Fibroblast of skin of right biceps (primary cell): ENCODE measurements around the gene SLC16A2.
A peak's percentile ranks its signal among the peaks of the same experiment; 100 is the strongest.
"Not testable (repeated sequence)": the region's sequence is repeated elsewhere in the genome, so short reads cannot be mapped to it uniquely, and the experiment has no call there.

Source experiments
- DNase-seq: peaks from one replicate; pipeline ENCODE4 v3.0.0-alpha.2; 2013

Gene SLC16A2

DNA sequence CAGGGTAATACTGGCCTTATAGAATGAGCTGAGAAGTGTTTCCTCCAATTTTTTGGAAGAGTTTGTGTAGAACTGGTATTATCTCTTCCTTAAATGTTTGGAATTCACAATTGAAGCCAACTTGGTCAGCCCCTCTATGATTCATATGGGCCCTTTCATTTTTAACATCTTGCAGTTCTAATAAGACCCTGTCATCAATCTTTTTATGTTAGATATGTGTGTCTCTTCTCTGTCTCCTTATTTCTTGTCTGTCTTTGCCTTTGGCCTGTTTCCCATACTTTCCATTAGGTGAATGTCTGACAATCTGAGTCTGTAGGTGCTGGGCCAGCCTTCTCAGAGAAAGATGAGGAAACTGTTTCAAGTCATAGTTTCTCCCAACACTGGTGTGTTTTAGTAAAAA, 88.7 kb downstream of the SLC16A2 start:
- DNase-seq, result peak; percentile 53

DNA sequence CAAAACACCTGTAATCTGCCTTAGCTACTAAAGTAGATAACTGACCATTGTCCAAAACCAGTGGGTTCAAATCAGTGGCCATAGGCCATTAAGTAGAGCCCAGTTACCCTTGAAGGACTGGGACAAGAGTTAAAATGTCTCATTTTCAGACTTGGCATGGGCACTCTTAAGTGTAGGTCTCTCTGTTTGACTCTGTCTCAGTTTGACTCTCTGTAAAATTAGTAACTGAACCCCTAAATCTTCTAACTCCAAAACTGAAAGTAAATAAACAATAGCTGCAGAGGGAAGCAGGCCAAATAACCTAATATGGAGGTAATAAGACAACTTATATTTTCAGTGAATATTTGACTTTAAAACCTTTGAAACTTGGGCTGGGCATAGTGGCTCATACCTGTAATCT, 89.1 kb downstream of the SLC16A2 start:
- DNase-seq, result no peak

DNA sequence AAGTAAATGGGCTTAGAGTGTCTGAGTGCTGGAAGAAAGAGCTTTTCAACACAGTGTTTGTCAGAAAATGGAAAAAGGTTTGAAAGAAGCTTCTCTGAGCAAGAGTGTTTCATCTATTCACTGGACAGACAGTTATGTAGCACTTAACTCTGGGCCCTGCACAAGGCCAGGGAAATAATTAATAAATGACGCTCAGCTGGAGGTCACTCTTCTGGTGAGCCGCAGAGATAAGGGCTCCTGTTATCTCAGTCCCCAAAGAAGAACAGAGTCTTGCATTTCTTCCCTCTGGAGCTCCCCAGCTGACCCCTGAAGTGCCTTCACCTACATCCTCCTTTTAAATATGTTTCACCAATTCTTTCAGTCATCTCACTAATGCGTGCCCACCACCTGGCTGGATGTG, 90.4 kb downstream of the SLC16A2 start:
- DNase-seq, result no peak

DNA sequence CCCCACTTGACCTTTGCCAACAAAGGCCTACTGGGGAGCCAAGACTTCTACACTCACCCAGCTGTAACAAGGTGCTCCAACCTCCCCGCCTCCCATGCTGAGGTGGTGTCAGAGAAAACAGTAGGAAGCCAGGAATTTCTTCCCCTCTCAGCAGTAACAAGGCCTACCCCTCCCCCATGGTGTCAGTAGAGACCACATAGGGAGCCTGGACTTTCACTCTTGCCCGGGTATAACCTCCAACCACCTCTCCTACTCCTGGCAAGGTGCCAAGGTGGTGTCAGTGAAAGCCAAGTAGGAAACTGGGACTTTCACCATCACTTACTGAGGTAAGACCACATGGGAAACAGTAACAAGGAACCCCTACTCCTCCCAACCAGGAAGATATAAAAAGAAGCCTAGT, 93.1 kb downstream of the SLC16A2 start:
- DNase-seq, result peak; percentile 8

DNA sequence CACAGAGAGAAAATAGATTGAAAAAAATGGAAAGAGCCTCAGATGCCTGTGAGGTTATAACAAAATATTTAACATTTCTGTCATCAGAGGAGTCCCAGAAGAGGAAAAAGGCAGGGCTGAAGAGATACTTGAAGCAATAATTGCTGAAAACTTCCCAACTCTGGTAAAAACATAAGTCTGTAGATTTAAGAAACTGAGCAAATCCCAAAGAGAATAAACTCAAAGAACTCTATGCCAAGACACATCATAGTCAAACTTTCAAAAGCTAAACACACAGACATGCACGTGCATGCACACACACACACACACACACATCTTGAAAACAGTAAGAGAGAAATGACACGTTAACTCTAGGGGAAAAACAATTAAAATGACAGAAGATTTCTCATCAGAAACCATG, 94.1 kb downstream of the SLC16A2 start:
- DNase-seq, result no peak

DNA sequence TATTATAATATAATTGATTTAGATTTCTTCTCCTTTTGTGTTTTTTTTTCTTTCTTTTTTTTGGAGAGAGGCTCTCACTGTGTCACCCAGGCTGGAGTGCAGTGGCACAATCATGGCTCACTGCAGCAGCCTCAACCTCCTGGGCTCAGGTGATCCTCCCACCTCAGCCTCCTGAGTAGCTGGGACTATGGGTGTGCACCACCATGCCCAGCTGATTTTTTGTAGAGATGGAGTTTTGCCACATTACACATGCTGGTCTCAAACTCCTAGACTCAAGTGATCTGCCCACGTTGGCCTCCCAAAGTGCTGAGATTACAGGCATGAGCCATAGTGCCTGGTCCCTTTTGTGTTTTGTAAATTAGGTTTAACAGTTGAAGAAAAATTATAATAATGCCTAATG, 94.7 kb downstream of the SLC16A2 start:
- not testable (repeated sequence) for DNase-seq

DNA sequence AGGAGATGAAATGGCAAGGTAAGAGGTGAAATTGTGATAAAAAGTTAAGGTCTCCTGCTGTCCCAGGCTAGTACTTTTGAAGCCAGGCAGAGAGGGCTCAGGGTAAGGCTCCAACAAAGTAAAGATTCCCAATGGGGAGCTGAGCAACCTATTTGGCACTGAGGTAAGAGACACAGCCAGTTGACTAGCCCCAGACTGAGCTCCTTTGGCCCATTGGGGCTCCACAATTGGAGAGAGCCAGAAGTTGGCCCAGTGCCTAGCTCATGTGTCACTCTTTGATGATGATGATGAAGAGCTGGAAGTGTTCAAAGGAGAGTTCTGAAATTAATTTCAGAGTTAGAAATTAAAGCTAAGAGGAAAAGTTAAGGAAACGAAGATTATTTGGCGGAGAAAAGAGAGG, 98.6 kb downstream of the SLC16A2 start:
- peak; percentile 28 for DNase-seq

DNA sequence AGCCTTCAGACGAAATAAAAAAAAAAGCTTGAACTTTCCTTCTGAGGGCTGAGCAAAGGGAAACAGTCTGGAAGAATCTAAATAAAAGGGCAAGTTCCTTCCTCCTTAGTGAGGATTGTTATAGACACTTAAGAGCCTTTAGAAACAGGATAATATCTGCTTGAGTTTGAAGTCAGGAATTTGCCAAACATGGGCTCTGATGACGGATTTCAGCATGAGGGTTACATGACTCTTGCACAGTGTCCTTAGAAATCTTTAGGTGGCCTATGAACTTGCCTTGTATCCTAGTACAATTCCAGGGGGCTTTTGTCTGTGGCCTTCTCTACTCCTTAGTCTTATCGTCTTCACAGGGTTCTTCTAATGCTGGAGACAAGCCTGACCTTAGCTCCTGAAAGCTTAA, 99.0 kb downstream of the SLC16A2 start:
- DNase-seq, result no peak

DNA sequence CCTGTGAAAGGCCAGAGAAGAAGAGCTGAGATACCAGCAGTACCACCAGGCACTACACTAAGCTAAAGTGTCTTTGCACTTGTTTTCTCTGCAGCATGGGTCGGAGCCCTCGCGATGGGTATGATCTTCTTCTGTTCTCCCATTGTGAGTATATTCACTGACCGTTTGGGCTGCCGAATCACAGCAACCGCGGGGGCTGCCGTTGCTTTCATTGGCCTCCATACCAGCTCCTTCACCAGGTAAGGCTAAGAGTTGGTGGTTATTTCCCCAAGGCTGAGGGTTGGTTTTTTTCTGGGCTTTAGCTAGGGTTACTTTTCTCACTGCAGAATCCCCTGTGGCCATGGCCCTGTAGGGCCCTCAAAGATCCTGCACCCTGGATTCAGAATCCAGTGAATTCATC, 99.6 kb downstream of the SLC16A2 start:
- DNase-seq, result no peak

DNA sequence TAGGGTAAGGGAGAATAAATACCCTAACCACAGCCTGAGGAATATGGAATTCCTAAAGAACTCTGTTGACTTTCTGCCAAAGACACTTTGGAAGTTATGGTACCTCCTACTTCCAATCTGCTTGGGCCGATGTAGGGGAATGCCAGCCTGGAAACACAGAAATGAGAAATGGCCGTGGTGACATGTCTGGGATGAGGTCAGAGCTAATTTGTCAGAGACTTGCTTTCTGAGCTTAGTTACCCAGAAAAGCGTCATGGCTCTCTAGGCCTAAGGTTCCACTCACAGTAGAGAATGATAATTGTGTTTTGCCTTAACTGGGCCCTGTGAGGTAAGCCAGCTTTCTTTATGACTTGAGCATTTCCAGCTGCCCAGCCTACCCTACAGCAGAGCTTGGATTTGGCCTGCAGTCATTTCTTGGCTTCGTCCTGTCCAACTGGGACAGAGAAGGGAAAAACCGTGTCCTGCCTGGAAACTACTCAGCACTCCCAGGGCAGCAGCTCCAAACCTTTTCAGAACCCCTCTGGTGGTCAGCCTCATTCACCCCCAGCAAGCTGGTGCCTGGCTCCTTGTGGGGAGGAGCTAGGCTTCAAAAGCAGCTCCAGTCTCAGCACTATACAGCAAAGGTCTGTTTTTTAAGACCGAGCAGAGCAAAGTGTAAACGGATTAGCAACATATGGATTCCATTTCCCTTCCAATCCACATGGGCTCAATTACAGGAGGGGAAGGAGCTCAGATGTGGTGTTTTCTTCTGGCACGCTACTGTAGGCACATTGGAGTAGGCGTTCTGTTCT, 100.9 kb downstream of the SLC16A2 start:
- peak; percentile 83 for DNase-seq

DNA sequence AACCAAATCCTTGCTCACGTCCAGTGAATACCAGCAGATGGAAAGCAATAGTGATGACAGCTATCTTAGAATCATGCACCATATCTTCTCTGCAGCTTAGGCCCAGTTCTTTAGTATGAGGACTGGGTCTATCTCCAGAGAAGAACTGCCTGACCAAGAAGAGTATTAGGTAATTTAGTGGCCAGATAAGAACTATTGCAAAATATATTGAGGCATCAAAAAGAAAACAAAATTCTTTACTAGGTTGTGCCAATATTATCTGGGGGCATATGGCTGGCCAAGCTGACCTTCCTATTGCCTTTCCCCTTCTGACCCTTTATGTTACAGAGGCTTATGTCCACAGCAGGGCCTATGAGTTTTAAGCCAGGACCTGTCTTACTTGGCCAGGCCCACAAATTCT, 101.9 kb downstream of the SLC16A2 start:
- DNase-seq, result no peak

DNA sequence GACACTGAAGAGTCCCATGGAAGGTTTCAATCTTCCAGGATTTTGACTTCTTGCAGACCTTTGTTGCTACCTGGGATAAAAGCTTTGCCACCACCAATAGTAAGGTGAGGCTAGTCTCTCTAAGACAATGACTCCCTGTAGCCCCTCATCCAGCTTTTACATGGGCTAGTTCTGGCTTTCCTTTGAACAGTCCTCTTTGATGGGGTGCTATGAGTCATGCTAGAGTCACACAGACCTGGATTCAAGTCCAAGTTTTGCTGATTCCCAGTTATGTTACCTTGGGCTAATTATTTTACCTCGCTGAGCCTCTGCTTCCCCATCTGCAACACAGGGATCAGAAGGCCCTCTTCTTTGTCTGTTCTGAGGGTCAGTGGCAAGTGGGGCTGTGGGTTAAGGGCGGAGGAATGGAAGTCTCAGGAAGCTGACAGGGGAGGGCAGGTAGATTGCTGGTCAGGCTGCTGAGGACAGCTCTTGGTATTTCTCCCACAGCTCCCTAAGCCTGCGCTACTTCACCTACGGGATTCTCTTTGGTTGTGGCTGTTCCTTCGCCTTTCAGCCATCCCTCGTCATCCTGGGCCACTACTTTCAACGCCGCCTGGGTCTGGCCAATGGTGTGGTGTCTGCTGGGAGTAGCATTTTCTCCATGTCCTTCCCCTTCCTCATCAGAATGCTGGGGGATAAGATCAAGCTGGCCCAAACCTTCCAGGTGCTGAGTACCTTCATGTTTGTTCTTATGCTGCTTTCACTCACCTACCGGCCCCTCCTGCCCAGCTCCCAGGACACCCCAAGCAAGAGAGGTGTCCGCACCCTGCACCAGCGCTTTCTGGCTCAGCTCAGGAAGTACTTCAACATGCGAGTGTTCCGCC, 102.8 kb downstream of the SLC16A2 start:
- no peak for DNase-seq

DNA sequence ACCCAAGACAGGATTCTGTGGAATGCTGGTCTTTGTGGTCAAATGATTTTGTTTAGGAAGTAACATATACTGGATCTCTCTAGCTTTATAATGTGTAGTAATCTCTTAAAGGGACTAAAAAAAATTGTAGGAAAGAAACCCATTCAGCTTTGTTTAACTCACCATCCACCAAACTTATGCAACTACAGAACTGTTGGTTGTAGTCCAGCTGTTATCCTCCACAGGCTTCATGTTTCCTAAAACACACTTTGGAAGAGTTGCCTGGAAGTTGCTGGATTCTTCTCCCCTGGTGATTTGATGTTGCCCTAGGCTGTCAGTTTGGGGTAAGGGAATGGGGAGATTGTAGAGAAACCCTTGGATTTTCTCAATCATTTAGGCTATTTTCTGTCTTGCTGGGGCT, 103.8 kb downstream of the SLC16A2 start:
- DNase-seq, result no peak

DNA sequence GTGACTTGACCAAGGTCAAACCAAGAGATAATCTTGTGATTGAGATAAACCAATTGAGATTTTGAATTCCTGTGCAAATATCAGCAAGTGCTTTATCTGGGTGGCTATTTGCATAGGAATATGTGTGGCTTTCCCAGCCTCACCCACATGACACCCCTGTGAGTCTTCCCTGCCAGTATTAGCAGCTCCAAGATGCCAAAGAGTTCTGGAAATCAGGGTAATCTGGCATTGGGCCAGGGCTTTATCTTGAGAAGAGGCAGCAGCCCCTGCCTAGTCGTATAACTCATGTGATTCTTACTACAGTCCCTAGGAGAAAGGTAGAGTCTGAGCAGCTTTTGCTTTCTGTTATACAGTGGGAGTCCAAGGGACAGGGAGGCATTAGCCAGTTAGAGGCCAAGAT, 105.5 kb downstream of the SLC16A2 start:
- DNase-seq, result no peak

DNA sequence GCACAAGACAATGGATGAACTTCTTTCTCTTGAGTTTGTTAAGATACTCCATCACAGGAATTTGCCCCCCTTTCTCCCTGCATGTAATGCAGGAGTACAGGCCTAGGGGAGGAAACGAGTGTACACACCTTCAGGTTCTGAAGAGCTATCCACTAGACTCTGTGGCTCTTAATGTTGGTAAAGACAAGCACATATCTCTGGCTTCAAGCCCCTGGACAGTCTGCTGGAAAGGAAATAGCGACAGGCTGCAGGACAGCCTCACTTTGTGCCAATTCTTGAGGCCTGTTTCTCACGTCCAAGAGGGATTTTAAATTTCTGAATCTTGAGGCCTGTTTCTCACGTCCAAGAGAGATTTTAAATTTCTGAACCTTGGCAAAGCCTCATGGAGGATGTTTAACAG, 106.1 kb downstream of the SLC16A2 start:
- no peak for DNase-seq

DNA sequence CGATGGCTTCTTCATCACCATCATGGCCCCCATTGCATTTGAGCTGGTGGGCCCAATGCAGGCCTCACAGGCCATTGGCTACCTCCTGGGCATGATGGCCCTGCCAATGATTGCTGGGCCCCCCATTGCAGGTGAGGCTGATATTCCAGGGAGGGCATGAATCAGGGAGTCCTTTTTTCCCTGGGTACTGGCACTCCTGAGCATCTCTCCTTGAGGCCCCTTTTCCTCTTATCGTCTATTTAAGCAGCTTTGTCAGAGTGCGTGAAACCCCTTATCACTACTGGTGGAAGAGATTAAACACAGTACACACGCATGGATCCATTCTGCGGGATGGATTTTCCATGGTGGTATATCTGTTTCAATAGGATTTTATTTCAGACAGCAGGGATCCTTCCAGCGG, 108.0 kb downstream of the SLC16A2 start:
- no peak for DNase-seq

DNA sequence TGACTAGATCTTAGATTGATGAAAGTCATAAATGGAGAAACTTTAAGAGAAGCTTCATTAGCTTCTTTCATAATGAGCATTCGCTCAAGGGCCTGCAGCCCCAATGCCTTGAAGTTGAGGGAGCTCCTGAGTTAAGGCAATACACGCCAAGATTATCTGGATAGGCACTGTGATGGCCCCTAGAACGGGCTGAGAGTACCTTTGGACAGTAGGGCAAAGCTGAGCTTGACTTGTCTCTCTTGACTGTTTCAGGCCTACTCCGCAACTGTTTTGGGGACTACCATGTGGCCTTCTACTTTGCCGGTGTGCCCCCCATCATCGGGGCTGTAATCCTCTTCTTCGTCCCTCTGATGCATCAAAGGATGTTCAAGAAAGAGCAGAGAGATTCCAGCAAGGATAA, 109.8 kb downstream of the SLC16A2 start:
- no peak for DNase-seq

DNA sequence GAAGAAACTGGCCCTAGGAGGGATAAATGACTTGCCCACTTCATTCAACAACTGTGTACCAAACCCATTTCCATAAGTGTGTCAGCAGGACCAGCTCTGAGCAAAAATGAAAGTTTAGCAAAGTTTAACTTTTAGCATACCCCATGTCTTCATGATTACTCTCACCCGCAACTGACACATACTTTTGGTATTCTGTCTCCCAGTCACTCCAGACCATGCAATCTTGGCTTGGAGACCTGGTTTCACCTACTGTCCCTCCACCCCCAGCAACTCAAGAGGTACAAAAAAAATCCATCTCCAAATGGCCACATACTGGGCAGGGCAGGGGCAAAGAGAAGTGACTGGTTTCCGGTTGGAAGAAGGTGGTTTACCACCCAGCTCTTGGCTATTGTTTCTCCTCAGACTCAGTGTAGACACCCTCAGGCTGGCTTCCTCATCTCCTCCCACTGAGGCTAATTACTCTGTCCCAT, 113.3 kb downstream of the SLC16A2 start:
- DNase-seq, result peak; percentile 66

DNA sequence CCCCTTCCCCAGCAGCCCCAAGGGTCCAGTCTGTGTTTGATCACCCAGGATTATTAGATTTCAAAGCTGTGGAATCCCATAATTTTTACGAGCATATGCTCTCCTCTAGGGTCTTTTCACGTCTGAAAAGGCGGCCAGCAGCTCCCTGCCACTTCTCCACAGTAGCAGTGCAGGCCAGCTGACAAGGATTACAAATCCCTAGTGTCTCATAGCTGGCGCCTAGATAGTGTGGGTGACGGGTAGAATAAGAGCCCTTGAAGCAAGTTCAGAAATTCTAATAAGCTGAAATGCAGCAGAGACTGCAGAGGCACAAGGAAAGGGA, 113.8 kb downstream of the SLC16A2 start:
- DNase-seq, result no peak

DNA sequence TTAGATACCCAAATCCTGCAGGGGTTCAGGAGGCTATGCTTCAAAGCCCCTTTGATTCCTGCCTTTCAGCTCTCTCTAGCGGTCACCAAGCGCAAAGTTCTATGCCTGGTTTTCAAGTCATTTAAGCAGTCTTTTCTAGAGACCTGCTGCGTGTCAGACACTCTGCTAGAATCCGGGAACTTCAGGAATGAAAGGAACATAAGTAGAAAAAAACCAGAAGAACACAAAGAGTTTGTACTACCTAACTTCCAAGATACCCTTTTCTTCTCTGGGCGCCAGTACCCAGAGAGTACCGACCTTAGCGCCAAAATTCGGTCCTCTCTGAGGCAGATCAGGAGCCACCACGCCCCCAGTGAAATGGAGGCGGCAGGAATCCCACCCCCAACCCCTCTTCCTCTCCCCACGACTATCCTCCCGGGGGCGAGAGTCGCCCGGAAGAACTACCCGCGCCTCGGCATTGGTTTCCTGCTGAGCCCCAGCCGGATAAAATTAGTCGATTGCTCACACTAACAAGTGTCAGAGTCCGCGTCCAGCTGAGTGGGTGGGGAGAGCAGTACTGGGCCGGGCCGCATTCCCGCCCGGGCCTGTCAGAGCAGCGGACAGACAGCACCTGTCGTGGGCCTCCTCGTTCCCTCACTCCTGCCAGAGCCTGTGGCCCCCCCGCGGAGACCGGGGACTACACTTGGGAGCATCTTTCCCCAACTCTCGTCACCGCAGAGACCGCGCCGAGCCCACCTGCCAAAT, 114.3 kb downstream of the SLC16A2 start:
- peak; percentile 75 for DNase-seq

DNA sequence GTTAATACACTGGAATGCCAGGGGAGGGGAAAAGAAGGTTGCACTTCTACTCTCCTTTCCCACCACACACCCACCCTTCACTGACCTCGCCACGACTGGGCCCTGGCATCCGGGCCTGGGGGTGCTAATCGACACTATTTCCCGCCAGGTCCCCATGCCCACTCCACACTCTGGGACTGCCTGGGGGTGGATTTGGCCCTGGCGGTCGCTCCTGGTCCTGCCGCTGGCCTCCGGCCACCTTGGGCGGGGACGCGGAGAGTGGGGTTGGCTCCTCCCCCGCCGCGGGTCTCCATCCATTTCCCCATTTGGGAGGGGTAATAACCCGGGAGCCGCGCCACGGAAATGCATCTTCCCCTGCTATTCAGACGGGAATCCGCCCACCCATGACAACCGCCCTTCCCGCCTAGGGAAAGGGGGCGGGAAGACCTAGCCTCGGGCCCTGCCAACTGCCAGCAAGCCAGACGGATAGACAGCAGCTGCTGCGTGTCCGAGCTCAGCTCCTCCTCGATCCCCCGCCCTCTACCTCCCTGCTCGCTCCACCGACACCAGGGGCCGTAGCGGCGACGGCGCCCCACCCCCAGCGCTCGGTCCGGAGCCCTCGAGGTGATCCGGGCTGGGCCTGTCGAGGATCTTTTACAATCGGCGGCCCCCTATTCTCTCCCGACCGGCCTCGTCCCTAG, 115.0 kb downstream of the SLC16A2 start:
- peak; percentile 83 for DNase-seq

DNA sequence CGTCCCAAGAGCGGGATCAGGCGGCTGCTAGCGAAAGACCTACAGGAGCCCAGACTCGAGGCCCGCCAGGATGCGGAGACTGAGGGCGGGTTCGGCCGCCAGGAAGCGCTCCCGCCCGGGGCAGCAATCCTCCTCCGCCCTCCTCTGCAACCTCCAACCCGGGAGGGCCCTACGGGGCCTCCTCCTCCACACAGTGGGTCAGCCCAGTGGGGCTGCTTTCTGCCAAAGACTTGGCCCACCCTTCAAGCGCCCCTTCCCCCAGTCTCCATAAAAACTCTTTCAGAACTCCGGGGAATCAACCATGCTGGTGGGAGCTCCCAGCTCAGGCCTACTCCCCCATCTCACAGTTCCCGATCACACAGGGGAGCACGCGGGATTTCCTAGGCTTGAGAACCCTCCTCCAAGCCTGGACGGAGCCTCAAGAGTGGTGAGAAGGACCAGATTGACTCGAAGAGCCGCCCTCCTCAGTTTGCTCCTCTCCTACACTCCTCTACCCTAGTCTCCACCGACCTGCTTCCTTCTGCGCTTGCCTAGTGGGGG, 115.6 kb downstream of the SLC16A2 start:
- DNase-seq, result peak; percentile 51
